Measurements from ENCODE around the gene WDHD1. TPM values are rescaled to one million over a fixed set of nuclear protein-coding genes. Genes with fewer than 3 reads are reported as not detected.

WDHD1 gene
- total and polyA plus RNA-seq, 2 of the 8 experiments (the other 6 are each of a cell fraction or from before 2014, with no cell fraction given), result 17.8 to 87.9 TPM

DNA sequence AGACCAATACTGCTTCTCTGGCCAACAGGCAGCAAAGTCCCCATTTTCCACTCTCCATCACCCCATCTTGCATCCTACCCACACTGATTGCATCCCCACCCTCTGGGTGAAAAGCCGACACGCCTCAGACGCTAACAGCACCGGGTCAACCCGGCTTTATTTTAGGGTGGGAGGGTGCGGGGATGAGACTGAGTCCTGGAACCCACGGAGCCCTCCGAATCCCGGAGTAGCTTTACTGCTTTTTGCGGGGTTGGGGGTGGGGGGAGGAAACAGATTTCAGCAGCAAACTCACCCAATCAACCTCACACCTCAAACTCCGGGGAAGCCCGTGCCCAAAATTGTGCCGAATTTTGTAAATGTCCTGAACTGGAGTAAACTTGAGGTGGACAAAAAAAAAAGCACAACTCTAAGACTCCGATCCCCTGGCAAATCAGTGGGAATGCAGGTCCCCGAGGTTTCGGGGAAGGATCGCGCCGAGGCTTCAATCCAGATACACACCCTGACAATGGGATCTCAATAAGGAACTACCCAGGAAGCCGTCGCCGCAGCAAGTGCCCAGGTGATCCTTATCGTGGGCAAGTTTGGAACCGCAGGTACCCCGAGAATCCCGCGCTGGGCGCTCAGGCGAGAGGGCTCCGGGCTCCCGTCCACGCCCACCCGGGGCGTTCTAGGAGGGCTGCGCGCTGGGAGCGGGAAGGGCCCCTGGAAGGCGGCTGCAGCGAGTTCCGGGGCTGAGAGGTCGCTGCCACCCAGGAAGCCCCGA, 125.3 kb downstream of the WDHD1 start:
- peak overlapping the region in 1 of 4 experiments; percentile 71; a peak in 3 of 7 replicates for H3K9ac ChIP-seq (replicated peaks in 1 of 4; ENCODE audit: extremely low read depth in 1 of 4, low read depth in 3 of 4, low read length in 3 of 4)
- no peak overlapping the region for H2BK15ac ChIP-seq (ENCODE audit: low read length)
- H3K4me1 ChIP-seq (replicated peaks in 1 of 4; ENCODE audit: control insufficient read depth in 3 of 4, insufficient read depth in 4 of 4, low read length in 3 of 4), result peaks cover 0 to 5% (median 1%) of the 10 kb centered on the region in 4 experiments; a peak in 6 of 7 replicates
- H3K27ac ChIP-seq (ENCODE audit: low read depth, low read length), result no peak overlapping the region
- H4K5ac ChIP-seq (ENCODE audit: insufficient read length, low read depth, low read length), result no peak overlapping the region
- H3K23ac ChIP-seq (ENCODE audit: insufficient read length), result no peak overlapping the region
- no peak overlapping the region for H3K4ac ChIP-seq (replicated peaks; ENCODE audit: insufficient read length, low read depth, low read length)
- H3K23me2 ChIP-seq (ENCODE audit: low read depth, low read length), result peaks cover 15% of the 10 kb centered on the region
- no peaks in the 10 kb centered on the region for H3K79me2 ChIP-seq (ENCODE audit: control insufficient read depth in 1 of 2, insufficient read depth in 2 of 2, low read length in 2 of 2)
- DNase-seq (ENCODE audit: low read depth in 1 of 2, low spot score in 2 of 2), result no peak
- no peak overlapping the region for H3K14ac ChIP-seq (ENCODE audit: insufficient read length)
- WGBS, 2 experiments (ENCODE audit: extremely low coverage in 1 of 2, insufficient coverage in 1 of 2, insufficient read length in 1 of 2, insufficient replicate concordance in 2 of 2, low coverage in 1 of 2, low lambda C conversion rate in 2 of 2, missing lambda C conversion rate in 1 of 2), result 9% methylated on average over 42 of the region's 42 CpGs; no CpG with 5 or more reads in 1 of the 2 experiments
- H4K8ac ChIP-seq (ENCODE audit: extremely low read depth, insufficient read depth, low read length), result no peak overlapping the region; the same call in 1 of the 2 replicates
- H2BK5ac ChIP-seq (ENCODE audit: low read depth, low read length), result no peak overlapping the region
- H4K91ac ChIP-seq (replicated peaks; ENCODE audit: insufficient read length, low read length), result no peak overlapping the region
- no peak overlapping the region for H3K56ac ChIP-seq (replicated peaks; ENCODE audit: insufficient read length, low read depth, low read length)
- no peak overlapping the region for H2BK20ac ChIP-seq (ENCODE audit: low read length)
- no peak overlapping the region for H2BK12ac ChIP-seq (ENCODE audit: low read depth, low read length)
- peak overlapping the region; percentile 68 to 86 (median 72) for H3K4me3 ChIP-seq (ENCODE audit: extremely low read depth in 1 of 4, insufficient read depth in 2 of 4, low read depth in 3 of 4, low read length in 4 of 4)
- H2AK5ac ChIP-seq (ENCODE audit: low read depth, low read length), result no peak overlapping the region
- no peak for FAIRE-seq
- no peak overlapping the region for H3K18ac ChIP-seq (ENCODE audit: extremely low read depth, low read length)
- H3K9me3 ChIP-seq (ENCODE audit: insufficient read depth in 2 of 2, low read depth in 1 of 2, low read length in 1 of 2), result no peaks in the 10 kb centered on the region
- peak overlapping the region; percentile 89 to 99 for H3K4me2 ChIP-seq (ENCODE audit: insufficient read depth in 1 of 2, low read depth in 2 of 2, low read length in 2 of 2)
- POLR2A ChIA-PET (ENCODE audit: partially characterized antibody), result interaction anchor here (0.6 to 2.7 kb wide), 15 partner anchors 10 to 335 kb away, joined by 3 to 15 read pairs (median 5); partner anchors contain the start of genes SAMD4A, SOCS4 and WDHD1
- peaks cover 2 to 20% (median 17%) of the 10 kb centered on the region in 4 experiments for H3K27me3 ChIP-seq (replicated peaks in 1 of 4; ENCODE audit: control insufficient read depth in 3 of 4, extremely low read depth in 1 of 4, insufficient read depth in 3 of 4, low read length in 3 of 4)
- no peak overlapping the region; the same call in 1 of the 2 replicates for H2AFZ ChIP-seq (ENCODE audit: low read length)
- no peaks in the 10 kb centered on the region for H3K36me3 ChIP-seq (ENCODE audit: control insufficient read depth in 2 of 4, insufficient read depth in 4 of 4, low read length in 3 of 4)
- H2BK120ac ChIP-seq (replicated peaks; ENCODE audit: low read depth, low read length), result no peak overlapping the region
- CTCF ChIA-PET (ENCODE audit: partially characterized antibody), result interaction anchor here (0.5 to 1.8 kb wide), 3 partner anchors 8 to 188 kb away, joined by 3 to 8 read pairs (median 3); no protein-coding TSS in a partner anchor
- H4K20me1 ChIP-seq (replicated peaks in 1 of 2; ENCODE audit: control insufficient read depth in 1 of 2, insufficient read depth in 2 of 2, low read length in 2 of 2), result peaks cover 1 to 4% of the 10 kb centered on the region in 2 experiments
- H3K79me1 ChIP-seq (ENCODE audit: low read depth, low read length), result no peaks in the 10 kb centered on the region
- TF ChIP-seq GTF2F1 (IDR thresholded peaks at IDR 0.05; ENCODE audit: borderline replicate concordance, low read depth, low read length), result no peak
- TF ChIP-seq CBX5 (IDR thresholded peaks at IDR 0.05; ENCODE audit: low read depth, low read length), result no peak
- no peak for TF ChIP-seq SIX5 (IDR thresholded peaks at IDR 0.05; ENCODE audit: low read depth, low read length)
- TF ChIP-seq, protein P1, sequence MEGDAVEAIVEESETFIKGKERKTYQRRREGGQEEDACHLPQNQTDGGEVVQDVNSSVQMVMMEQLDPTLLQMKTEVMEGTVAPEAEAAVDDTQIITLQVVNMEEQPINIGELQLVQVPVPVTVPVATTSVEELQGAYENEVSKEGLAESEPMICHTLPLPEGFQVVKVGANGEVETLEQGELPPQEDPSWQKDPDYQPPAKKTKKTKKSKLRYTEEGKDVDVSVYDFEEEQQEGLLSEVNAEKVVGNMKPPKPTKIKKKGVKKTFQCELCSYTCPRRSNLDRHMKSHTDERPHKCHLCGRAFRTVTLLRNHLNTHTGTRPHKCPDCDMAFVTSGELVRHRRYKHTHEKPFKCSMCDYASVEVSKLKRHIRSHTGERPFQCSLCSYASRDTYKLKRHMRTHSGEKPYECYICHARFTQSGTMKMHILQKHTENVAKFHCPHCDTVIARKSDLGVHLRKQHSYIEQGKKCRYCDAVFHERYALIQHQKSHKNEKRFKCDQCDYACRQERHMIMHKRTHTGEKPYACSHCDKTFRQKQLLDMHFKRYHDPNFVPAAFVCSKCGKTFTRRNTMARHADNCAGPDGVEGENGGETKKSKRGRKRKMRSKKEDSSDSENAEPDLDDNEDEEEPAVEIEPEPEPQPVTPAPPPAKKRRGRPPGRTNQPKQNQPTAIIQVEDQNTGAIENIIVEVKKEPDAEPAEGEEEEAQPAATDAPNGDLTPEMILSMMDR (IDR thresholded peaks at IDR 0.05; ENCODE audit: control extremely low read depth in 1 of 3, insufficient read depth in 1 of 3, low read depth in 1 of 3, low read length in 3 of 3), result peak in 1 of 3 experiments; percentile 0; a peak in 1 of 4 replicates
- TF ChIP-seq BRCA1 (IDR thresholded peaks at IDR 0.05; ENCODE audit: low read depth, low read length), result no peak
- no peak for TF ChIP-seq SP4 (IDR thresholded peaks at IDR 0.05; ENCODE audit: low read length)
- no peak for TF ChIP-seq CHD2 (IDR thresholded peaks at IDR 0.05; ENCODE audit: low read length)
- peak; percentile 64; the same call in 1 of the 2 replicates for TF ChIP-seq SUZ12 (IDR thresholded peaks at IDR 0.05; ENCODE audit: low read length)
- TF ChIP-seq HDAC6 (IDR thresholded peaks at IDR 0.05; ENCODE audit: low read depth, low read length), result no peak

Data from H1 (cell line).